Right hindlimb (tissue), 1 donor: ENCODE data around the gene NTN5.

Experiments used
- DNase-seq: peaks from one replicate; pipeline ENCODE4 v3.0.0-alpha.2; 2018

NTN5 gene

GRCh38 chr19:48613024-48613851 lies 59.6 kb downstream of the NTN5 start:
- no peak for DNase-seq

GRCh38 chr19:48611872-48612271 lies 60.9 kb downstream of the NTN5 start:
- DNase-seq: no peak
